Measurements from ENCODE around the gene MGME1. TPM values are rescaled to one million over a fixed set of nuclear protein-coding genes. Genes with fewer than 3 reads are reported as not detected.

Gene MGME1
- total RNA-seq, 1 donor from 2014 or later, result 32.7 TPM

GRCh38 chr20:18031888-18032509, 63.2 kb downstream of the MGME1 start:
- Mint-ChIP-seq H3K36me3 (no peaks in the 10 kb centered on the region), H3K27me3 (no peaks in the 10 kb centered on the region), H3K4me3 (no peak overlapping the region), H3K9me3 (no peaks in the 10 kb centered on the region), H3K27ac (peak overlapping the region; percentile 22), H3K4me1 (ENCODE audit: unreplicated experiment) (peaks cover 8% of the 10 kb centered on the region)
- no peak for DNase-seq (ENCODE audit: extremely low spot score, unreplicated experiment)
- no peak for TF ChIP-seq CTCF (conservative IDR thresholded peaks at IDR 0.05)

GRCh38 chr20:18032977-18033892, 64.4 kb downstream of the MGME1 start:
- H3K4me3 Mint-ChIP-seq, result no peak overlapping the region
- no peaks in the 10 kb centered on the region for H3K36me3 Mint-ChIP-seq
- no peak for DNase-seq (ENCODE audit: extremely low spot score, unreplicated experiment)
- TF ChIP-seq CTCF (conservative IDR thresholded peaks at IDR 0.05), result peak; percentile 64
- no peaks in the 10 kb centered on the region for H3K27me3 Mint-ChIP-seq
- H3K4me1 Mint-ChIP-seq (ENCODE audit: unreplicated experiment), result peaks cover 8% of the 10 kb centered on the region
- H3K27ac Mint-ChIP-seq, result no peak overlapping the region
- no peaks in the 10 kb centered on the region for H3K9me3 Mint-ChIP-seq

- H3K27ac Mint-ChIP-seq, result no peak overlapping the region
- H3K9me3 Mint-ChIP-seq, result no peaks in the 10 kb centered on the region
- no peaks in the 10 kb centered on the region for H3K36me3 Mint-ChIP-seq
- H3K4me3 Mint-ChIP-seq, result no peak overlapping the region
- no peak for TF ChIP-seq CTCF (conservative IDR thresholded peaks at IDR 0.05)
- no peaks in the 10 kb centered on the region for H3K27me3 Mint-ChIP-seq
- no peak for DNase-seq (ENCODE audit: extremely low spot score, unreplicated experiment)
- H3K4me1 Mint-ChIP-seq (ENCODE audit: unreplicated experiment), result peaks cover 8% of the 10 kb centered on the region
Observed at GRCh38 chr20:18034039-18034438, 65.2 kb downstream of the MGME1 start.

- no peak for TF ChIP-seq CTCF (conservative IDR thresholded peaks at IDR 0.05)
- Mint-ChIP-seq H3K4me3 (no peak overlapping the region), H3K9me3 (no peaks in the 10 kb centered on the region)
Observed at GRCh38 chr20:18039063-18039462, 70.2 kb downstream of the MGME1 start.

More at GRCh38 chr20:18039063-18039462, 70.2 kb downstream of the MGME1 start:
- DNase-seq (ENCODE audit: extremely low spot score, unreplicated experiment), result no peak
- no peak overlapping the region for H3K27ac Mint-ChIP-seq
- no peaks in the 10 kb centered on the region for H3K4me1 Mint-ChIP-seq (ENCODE audit: unreplicated experiment)
- peaks cover 7% of the 10 kb centered on the region for H3K36me3 Mint-ChIP-seq
- peaks cover 2% of the 10 kb centered on the region for H3K27me3 Mint-ChIP-seq

Other genes with a start within 250 kb of the MGME1 start
- gene SNX5, start 224 bp upstream of the MGME1 start, total RNA-seq (ENCODE audit: low replicate concordance), result 87.4 and 115 TPM in 2 replicates
- 7.3 and 17.5 TPM in 2 replicates for gene OVOL2, start 88.9 kb downstream of the MGME1 start, total RNA-seq (ENCODE audit: low replicate concordance)
- gene KAT14, start 168.8 kb downstream of the MGME1 start, total RNA-seq (ENCODE audit: low replicate concordance), result 19.7 and 24.9 TPM in 2 replicates
- 17.8 and 18.7 TPM in 2 replicates for gene PET117, start 168.8 kb downstream of the MGME1 start, total RNA-seq (ENCODE audit: low replicate concordance)